Measurements from ENCODE around the gene NOC4L. TPM values are rescaled to one million over a fixed set of nuclear protein-coding genes. Genes with fewer than 3 reads are reported as not detected.

The NOC4L gene
- total RNA-seq, 1 donor from 2014 or later = 16.5 TPM

DNA sequence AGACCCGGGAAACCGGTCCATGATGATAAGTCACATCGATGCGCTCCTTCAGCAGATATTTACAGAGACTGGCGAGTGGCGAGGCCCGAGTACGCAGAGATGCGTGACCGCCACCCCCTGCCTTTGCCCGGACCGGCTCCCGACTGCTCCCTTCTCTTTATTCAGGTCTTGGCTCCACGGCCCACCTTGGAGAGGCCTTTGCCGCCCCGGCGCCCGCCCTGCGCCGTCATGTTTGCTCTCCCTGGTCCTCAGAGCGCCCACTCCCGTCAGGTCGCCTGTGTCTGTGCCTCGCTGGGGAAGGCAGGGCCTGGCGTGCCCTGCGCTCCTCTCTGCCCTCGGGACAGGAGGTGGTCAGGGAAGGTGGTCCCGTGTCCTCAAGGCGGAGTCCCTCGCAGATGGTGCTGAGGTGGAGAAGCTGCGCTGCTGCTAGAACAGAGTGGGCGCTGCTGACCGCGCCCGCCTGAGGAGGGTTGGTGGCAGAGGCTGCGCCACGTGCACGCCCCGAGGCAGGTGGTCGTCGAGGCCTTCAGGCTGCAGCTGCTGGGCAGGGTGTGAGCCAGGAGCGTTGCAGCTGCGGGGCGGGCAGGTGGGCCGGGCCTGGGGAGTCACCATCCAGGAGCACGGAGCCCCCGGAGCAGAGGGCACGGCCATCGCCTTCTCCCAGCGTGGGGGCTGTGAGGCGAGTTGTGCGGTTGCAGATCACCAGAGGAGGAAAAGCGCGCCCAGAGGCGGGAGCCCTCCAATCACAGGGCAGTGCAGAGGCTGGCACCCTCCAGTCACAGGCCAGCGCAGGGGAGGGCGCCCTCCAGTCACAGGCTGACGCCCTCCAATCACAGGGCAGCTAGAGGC lies 27.3 kb upstream of the NOC4L start:
- H3K9me3 Mint-ChIP-seq (ENCODE audit: unreplicated experiment) = no peaks in the 10 kb centered on the region
- no peak for DNase-seq (ENCODE audit: low read depth)

GRCh38 chr12:132117558-132117875 lies 26.7 kb upstream of the NOC4L start:
- no peak for TF ChIP-seq EZH2 (IDR thresholded peaks at IDR 0.05; ENCODE audit: insufficient read depth, low read length)
- peaks cover 8% of the 10 kb centered on the region for H3K36me3 Mint-ChIP-seq (ENCODE audit: low read depth, unreplicated experiment)

More for the DNA sequence above, 27.3 kb upstream of the NOC4L start:
- peaks cover 8% of the 10 kb centered on the region for H3K36me3 Mint-ChIP-seq (ENCODE audit: low read depth, unreplicated experiment)
- TF ChIP-seq EZH2 (IDR thresholded peaks at IDR 0.05; ENCODE audit: insufficient read depth, low read length) = no peak
- TF ChIP-seq CTCF (IDR thresholded peaks at IDR 0.05; ENCODE audit: insufficient read depth, low read depth, low read length) = no peak
- Histone ChIP-seq H2AFZ (ENCODE audit: low read depth, low read length) (no peak overlapping the region), H3K27me3 (ENCODE audit: insufficient read depth, low read length) (no peaks in the 10 kb centered on the region), H3K27ac (ENCODE audit: low read depth, low read length) (no peak overlapping the region), H3K36me3 (ENCODE audit: insufficient read depth, low read length) (peaks cover 12% of the 10 kb centered on the region), H3K4me2 (ENCODE audit: low read length) (no peak overlapping the region), H4K20me1 (ENCODE audit: insufficient read depth, low read length) (peaks cover 13% of the 10 kb centered on the region), H3K9me3 (ENCODE audit: insufficient read depth, low read depth, low read length) (no peaks in the 10 kb centered on the region), H3K4me1 (ENCODE audit: insufficient read depth, low read length) (no peaks in the 10 kb centered on the region), H3K4me3 (ENCODE audit: insufficient read depth, low read depth, low read length) (no peak overlapping the region), H3K9ac (ENCODE audit: low read length) (no peak overlapping the region), H3K79me2 (ENCODE audit: insufficient read depth, low read length) (no peaks in the 10 kb centered on the region)
- no peaks in the 10 kb centered on the region for H3K27me3 Mint-ChIP-seq (ENCODE audit: low read depth, unreplicated experiment)
- H3K4me1 Mint-ChIP-seq (ENCODE audit: low read depth, unreplicated experiment) = no peaks in the 10 kb centered on the region
- H3K4me3 Mint-ChIP-seq (ENCODE audit: unreplicated experiment) = no peak overlapping the region
- no peak overlapping the region for H3K27ac Mint-ChIP-seq (ENCODE audit: unreplicated experiment)
- FAIRE-seq = no peak

DNA sequence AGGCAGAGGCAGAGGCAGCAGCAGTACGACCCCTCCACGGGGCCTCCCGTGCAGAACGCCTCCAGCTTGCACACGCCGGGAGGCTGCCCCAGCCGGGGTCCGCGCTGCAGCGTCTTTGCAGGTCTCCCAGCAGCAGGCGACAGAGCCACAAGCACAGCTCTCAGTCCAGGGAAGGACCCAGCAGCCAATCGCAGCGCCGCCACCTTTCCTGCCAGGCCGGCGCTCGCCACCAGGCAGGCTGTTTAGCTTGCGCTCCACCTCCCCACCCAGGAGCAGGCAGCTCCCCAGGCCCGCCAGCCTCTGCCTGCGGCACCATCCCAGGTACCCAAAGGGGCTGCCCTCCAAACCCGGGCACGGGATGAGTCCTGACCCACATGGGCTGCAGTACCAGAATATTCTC lies 25.4 kb upstream of the NOC4L start:
- no peak overlapping the region for H3K27ac Mint-ChIP-seq (ENCODE audit: unreplicated experiment)
- Histone ChIP-seq H3K27ac (ENCODE audit: low read depth, low read length) (no peak overlapping the region), H3K79me2 (ENCODE audit: insufficient read depth, low read length) (no peaks in the 10 kb centered on the region), H3K27me3 (ENCODE audit: insufficient read depth, low read length) (no peaks in the 10 kb centered on the region), H3K9ac (ENCODE audit: low read length) (no peak overlapping the region), H3K4me3 (ENCODE audit: insufficient read depth, low read depth, low read length) (no peak overlapping the region), H3K4me2 (ENCODE audit: low read length) (no peak overlapping the region), H4K20me1 (ENCODE audit: insufficient read depth, low read length) (peaks cover 13% of the 10 kb centered on the region), H3K36me3 (ENCODE audit: insufficient read depth, low read length) (peaks cover 13% of the 10 kb centered on the region), H3K9me3 (ENCODE audit: insufficient read depth, low read depth, low read length) (no peaks in the 10 kb centered on the region), H3K4me1 (ENCODE audit: insufficient read depth, low read length) (no peaks in the 10 kb centered on the region), H2AFZ (ENCODE audit: low read depth, low read length) (no peak overlapping the region)
- TF ChIP-seq CTCF (IDR thresholded peaks at IDR 0.05; ENCODE audit: insufficient read depth, low read depth, low read length) (no peak), EZH2 (IDR thresholded peaks at IDR 0.05; ENCODE audit: insufficient read depth, low read length) (no peak)
- H3K4me1 Mint-ChIP-seq (ENCODE audit: low read depth, unreplicated experiment) = no peaks in the 10 kb centered on the region
- DNase-seq (ENCODE audit: low read depth) (no peak), FAIRE-seq (no peak)
- H3K9me3 Mint-ChIP-seq (ENCODE audit: unreplicated experiment) = no peaks in the 10 kb centered on the region
- no peak overlapping the region for H3K4me3 Mint-ChIP-seq (ENCODE audit: unreplicated experiment)
- H3K27me3 Mint-ChIP-seq (ENCODE audit: low read depth, unreplicated experiment) = no peaks in the 10 kb centered on the region
- peaks cover 8% of the 10 kb centered on the region for H3K36me3 Mint-ChIP-seq (ENCODE audit: low read depth, unreplicated experiment)

More at GRCh38 chr12:132117558-132117875, 26.7 kb upstream of the NOC4L start:
- Histone ChIP-seq H3K27ac (ENCODE audit: low read depth, low read length) (no peak overlapping the region), H3K4me2 (ENCODE audit: low read length) (no peak overlapping the region), H3K27me3 (ENCODE audit: insufficient read depth, low read length) (no peaks in the 10 kb centered on the region), H3K4me3 (ENCODE audit: insufficient read depth, low read depth, low read length) (no peak overlapping the region), H2AFZ (ENCODE audit: low read depth, low read length) (no peak overlapping the region), H4K20me1 (ENCODE audit: insufficient read depth, low read length) (peaks cover 13% of the 10 kb centered on the region), H3K9me3 (ENCODE audit: insufficient read depth, low read depth, low read length) (no peaks in the 10 kb centered on the region), H3K4me1 (ENCODE audit: insufficient read depth, low read length) (no peaks in the 10 kb centered on the region), H3K36me3 (ENCODE audit: insufficient read depth, low read length) (peaks cover 12% of the 10 kb centered on the region), H3K79me2 (ENCODE audit: insufficient read depth, low read length) (no peaks in the 10 kb centered on the region), H3K9ac (ENCODE audit: low read length) (no peak overlapping the region)
- no peak overlapping the region for H3K4me3 Mint-ChIP-seq (ENCODE audit: unreplicated experiment)
- H3K4me1 Mint-ChIP-seq (ENCODE audit: low read depth, unreplicated experiment) = no peaks in the 10 kb centered on the region
- no peaks in the 10 kb centered on the region for H3K9me3 Mint-ChIP-seq (ENCODE audit: unreplicated experiment)
- no peaks in the 10 kb centered on the region for H3K27me3 Mint-ChIP-seq (ENCODE audit: low read depth, unreplicated experiment)
- no peak for DNase-seq (ENCODE audit: low read depth)
- no peak overlapping the region for H3K27ac Mint-ChIP-seq (ENCODE audit: unreplicated experiment)
- no peak for FAIRE-seq
